Measurements from ENCODE around the gene CTTNBP2NL.

Gene CTTNBP2NL

DNA sequence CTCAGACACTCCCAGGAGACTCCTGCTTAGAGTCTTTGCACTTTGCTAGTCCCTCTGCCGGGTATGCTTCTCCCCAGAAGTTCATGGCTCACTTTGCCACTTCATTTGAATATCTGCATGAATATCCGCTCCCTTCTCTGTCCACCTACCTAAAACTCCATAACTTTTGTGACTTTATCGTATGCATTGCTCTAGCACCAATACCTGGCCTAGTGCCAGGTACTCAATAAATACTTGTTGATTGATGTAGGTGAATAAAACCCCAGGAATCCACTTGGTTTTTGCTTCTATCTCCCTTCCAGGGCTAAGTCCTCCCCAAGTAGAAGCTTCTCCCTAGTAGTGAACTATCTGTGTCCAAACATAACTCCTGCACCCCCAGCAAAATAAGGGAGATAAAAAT, 27.8 kb upstream of the CTTNBP2NL start:
- Histone ChIP-seq H3K27me3 (no peaks in the 10 kb centered on the region), H3K4me1 (0 out of 2 replicates have a peak, but pooled peaks cover under 1% of the 10 kb centered on the region), H3K9me3 (no peaks in the 10 kb centered on the region), H4K20me1 (no peaks in the 10 kb centered on the region), H3K4me3 (no peak overlapping the region), H3K9ac (no peak overlapping the region), H3K27ac (no peak overlapping the region), H3K4me2 (no peak overlapping the region), H3K36me3 (no peaks in the 10 kb centered on the region)
- TF ChIP-seq Cebpa-rat (IDR thresholded peaks at IDR 0.05): no peak

DNA sequence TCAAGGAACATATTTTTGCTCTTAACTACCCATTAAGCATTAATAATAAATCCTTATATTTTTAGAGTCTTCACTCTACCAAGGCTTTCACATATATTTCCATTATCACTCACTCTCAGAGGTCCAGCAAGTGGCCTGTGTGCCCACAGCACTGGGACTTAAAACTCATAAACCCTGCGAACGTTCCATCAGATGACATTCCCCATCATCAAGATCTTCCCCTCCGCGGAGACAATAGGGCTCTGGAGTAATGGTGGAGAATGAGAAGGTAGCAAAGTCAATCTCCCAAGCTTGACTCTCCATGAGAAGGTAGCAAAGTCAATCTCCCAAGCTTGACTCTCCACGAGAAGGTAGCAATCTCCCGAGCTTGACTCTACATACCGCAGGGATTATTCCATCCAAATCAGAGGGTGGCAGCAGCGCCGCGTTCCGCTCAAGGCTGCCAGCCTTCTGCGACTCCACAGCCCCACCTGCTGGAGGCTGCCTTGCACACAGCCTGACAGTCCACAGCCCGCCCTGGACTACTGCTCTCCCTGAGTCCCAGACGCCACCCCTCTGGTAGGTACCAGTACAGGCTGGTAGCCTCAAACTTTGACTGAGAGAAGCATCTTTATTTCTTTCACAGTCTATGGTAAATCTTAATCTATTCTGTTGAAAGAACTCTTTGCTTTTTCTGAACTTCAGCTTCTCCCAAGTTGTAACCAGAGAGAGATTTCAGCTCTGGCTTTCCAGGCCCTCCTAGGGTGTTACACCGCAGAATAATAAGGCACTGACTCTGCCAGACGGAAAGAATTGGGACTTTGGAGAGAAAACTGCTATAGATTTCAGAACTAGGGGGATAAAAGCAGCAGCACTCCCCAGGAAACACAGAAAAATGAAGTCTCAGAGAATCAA, 26.4 kb upstream of the CTTNBP2NL start:
- Histone ChIP-seq H3K27ac (no peak overlapping the region), H3K27me3 (no peaks in the 10 kb centered on the region), H3K4me1 (no peaks in the 10 kb centered on the region), H3K9me3 (no peaks in the 10 kb centered on the region), H3K9ac (no peak overlapping the region), H3K4me2 (no peak overlapping the region), H3K36me3 (no peaks in the 10 kb centered on the region), H4K20me1 (no peaks in the 10 kb centered on the region), H3K4me3 (no peak overlapping the region)
- TF ChIP-seq Cebpa-rat (IDR thresholded peaks at IDR 0.05): no peak

DNA sequence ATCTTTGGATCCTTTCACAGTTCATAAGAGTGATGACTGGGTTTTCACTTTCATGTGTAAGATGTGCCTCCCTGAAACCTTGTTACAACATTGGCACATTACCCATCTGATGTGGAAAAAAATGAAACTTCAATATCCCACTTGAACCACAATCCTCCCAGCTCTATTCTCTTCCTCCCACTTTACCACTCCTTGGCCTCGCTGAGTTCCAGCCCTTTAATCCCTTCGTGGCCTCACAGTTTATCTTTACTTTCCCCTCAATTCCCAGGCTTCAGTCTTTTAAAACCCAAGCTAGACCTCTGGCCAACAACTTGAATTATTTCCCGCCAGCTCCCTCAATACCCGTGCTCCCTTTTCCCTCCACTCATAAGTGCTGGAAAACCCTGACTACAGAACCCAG, 25.0 kb upstream of the CTTNBP2NL start:
- no peak for TF ChIP-seq Cebpa-rat (IDR thresholded peaks at IDR 0.05)
- H3K36me3 ChIP-seq: no peaks in the 10 kb centered on the region
- no peaks in the 10 kb centered on the region for H3K4me1 ChIP-seq
- no peaks in the 10 kb centered on the region for H3K9me3 ChIP-seq
- H3K4me2 ChIP-seq: no peak overlapping the region
- no peaks in the 10 kb centered on the region for H3K27me3 ChIP-seq
- no peaks in the 10 kb centered on the region for H4K20me1 ChIP-seq
- H3K9ac ChIP-seq: no peak overlapping the region
- H3K4me3 ChIP-seq: no peak overlapping the region
- H3K27ac ChIP-seq: no peak overlapping the region

DNA sequence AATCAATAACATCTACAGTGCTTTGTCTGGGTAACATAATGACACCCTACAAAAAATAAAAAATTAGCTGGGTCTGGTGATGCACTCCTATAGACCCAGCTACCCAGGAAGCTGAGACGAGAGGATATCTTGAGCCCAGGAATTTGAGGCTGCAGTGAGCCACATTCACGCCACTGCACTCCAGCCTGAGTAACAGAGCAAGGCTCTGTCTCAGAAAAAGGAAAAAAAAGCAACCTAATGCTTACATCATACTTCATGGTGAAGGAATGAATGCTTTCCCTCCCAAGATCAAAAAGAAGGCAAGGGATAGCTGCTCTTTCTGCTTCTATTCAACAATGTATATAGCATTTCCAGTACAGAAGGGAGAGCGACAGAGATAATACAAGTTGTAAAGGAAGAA, 24.2 kb upstream of the CTTNBP2NL start:
- H3K36me3 ChIP-seq: no peaks in the 10 kb centered on the region
- H3K4me1 ChIP-seq: no peaks in the 10 kb centered on the region
- no peak overlapping the region for H3K9ac ChIP-seq

DNA sequence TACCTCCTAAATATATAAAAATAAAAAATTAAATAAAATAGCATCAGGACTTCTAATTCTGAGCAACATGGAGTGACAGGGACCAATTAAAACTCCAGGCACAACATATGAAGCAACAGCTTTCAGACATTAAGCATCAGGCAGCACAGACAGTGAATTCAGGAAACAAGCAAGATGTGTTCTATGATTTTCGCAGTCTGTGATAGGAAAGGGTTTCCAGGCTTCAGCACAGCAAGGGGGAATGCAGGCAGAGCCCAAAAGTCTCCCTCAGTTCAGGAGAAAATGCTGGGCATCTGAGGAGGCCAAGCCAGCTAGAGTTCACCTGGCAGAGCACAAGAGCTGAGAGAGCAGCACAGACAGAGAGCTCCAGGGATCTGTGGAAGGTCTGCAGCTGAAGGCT, 22.2 kb upstream of the CTTNBP2NL start:
- no peaks in the 10 kb centered on the region for H3K9me3 ChIP-seq
- H3K27ac ChIP-seq: no peak overlapping the region
- no peaks in the 10 kb centered on the region for H3K4me1 ChIP-seq
- H3K27me3 ChIP-seq: no peaks in the 10 kb centered on the region
- H3K36me3 ChIP-seq: no peaks in the 10 kb centered on the region
- no peak for TF ChIP-seq Cebpa-rat (IDR thresholded peaks at IDR 0.05)
- H3K4me2 ChIP-seq: no peak overlapping the region
- H3K9ac ChIP-seq: no peak overlapping the region
- no peak overlapping the region for H3K4me3 ChIP-seq
- H4K20me1 ChIP-seq: no peaks in the 10 kb centered on the region

More for the DNA sequence above, 24.2 kb upstream of the CTTNBP2NL start:
- Histone ChIP-seq H3K27me3 (no peaks in the 10 kb centered on the region), H3K4me2 (no peak overlapping the region), H4K20me1 (no peaks in the 10 kb centered on the region), H3K27ac (no peak overlapping the region), H3K4me3 (no peak overlapping the region), H3K9me3 (no peaks in the 10 kb centered on the region)
- no peak for TF ChIP-seq Cebpa-rat (IDR thresholded peaks at IDR 0.05)

DNA sequence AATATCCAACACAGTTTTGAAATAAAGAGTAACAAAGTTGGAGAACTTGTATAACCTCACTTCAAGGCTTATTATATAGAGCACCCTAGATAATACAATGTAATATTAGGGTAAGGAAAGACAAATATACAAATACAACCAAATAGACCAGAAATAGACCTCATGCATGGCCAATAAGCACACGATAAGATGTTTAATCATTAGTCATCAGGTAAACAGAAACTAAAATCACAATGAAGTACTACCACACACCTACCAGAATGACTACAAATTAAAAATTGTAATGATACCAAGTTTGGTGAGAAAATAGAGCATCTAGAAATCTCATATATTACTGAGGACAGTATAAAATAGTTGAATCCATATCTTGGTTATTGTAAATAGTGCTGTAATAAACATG, 20.3 kb upstream of the CTTNBP2NL start:
- H3K4me2 ChIP-seq: no peak overlapping the region
- no peaks in the 10 kb centered on the region for H3K9me3 ChIP-seq
- no peak overlapping the region for H3K27ac ChIP-seq
- no peaks in the 10 kb centered on the region for H3K4me1 ChIP-seq
- no peak overlapping the region for H3K9ac ChIP-seq
- no peaks in the 10 kb centered on the region for H3K27me3 ChIP-seq
- no peak for TF ChIP-seq Cebpa-rat (IDR thresholded peaks at IDR 0.05)
- H3K4me3 ChIP-seq: no peak overlapping the region
- H4K20me1 ChIP-seq: no peaks in the 10 kb centered on the region
- H3K36me3 ChIP-seq: no peaks in the 10 kb centered on the region

DNA sequence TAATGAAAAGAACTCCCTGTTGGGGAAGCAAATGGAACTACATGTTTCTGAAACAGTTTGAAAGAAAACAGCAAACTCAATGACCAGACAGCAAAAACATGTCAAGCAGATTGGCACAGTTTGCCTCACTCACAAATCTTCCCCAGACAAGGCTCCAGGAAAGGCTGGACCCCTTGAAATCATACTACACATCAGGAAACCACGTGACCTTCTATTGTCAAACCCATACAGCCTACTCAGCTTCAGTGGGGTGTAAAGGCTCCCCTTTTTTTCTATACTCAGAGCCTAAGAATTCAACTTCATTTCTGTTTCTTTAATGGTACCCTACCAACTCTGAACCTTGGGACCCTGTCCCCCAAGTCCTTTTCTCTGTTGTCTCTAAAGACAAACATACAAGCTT, 15.7 kb upstream of the CTTNBP2NL start:
- H3K27ac ChIP-seq: no peak overlapping the region
- no peak overlapping the region for H3K4me3 ChIP-seq
- no peak for TF ChIP-seq Cebpa-rat (IDR thresholded peaks at IDR 0.05)
- H4K20me1 ChIP-seq: no peaks in the 10 kb centered on the region
- no peaks in the 10 kb centered on the region for H3K4me1 ChIP-seq
- no peaks in the 10 kb centered on the region for H3K36me3 ChIP-seq
- no peaks in the 10 kb centered on the region for H3K9me3 ChIP-seq
- no peak overlapping the region for H3K4me2 ChIP-seq
- no peaks in the 10 kb centered on the region for H3K27me3 ChIP-seq
- H3K9ac ChIP-seq: no peak overlapping the region

DNA sequence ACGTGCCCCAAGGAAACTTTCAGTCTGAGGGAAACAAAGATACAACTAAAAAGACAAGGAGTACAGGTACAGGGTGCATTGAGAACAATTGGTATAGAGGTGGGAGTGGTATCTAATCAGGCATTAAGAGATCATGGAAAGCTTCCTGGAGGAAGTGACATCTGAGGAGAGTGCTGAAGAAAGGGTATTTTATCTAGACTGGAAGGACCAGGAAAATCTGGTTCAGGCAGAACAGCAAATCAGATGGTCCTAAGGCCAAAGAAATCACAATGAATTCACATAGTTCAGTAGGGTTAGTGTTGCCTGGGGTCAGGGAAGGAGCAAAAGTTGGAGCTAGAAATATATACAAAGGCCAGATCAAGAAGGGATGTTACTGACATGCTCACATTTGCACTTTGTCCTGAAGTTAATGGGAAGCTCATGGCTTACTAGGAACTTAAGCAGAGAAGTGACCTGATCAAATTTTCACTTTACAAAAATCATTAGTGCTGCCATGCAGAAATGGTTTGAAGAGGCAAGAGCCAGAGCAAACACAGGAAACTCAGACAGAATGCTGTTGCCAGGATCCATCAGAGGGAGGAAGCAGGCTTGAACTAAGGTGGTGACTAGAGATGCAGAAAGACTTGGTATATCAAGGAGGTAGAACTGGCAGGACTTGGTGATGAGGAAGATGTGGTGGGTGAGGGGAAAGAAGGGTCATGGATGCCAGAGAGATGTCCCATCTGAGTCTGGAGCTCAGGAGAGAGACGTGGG, 14.5 kb upstream of the CTTNBP2NL start:
- no peaks in the 10 kb centered on the region for H3K9me3 ChIP-seq
- no peak overlapping the region for H3K9ac ChIP-seq
- H3K4me3 ChIP-seq: no peak overlapping the region
- H3K4me2 ChIP-seq: no peak overlapping the region
- H3K27me3 ChIP-seq: no peaks in the 10 kb centered on the region
- no peak overlapping the region for H3K27ac ChIP-seq
- H3K36me3 ChIP-seq: no peaks in the 10 kb centered on the region
- TF ChIP-seq Cebpa-rat (IDR thresholded peaks at IDR 0.05): no peak
- no peaks in the 10 kb centered on the region for H3K4me1 ChIP-seq
- H4K20me1 ChIP-seq: no peaks in the 10 kb centered on the region

DNA sequence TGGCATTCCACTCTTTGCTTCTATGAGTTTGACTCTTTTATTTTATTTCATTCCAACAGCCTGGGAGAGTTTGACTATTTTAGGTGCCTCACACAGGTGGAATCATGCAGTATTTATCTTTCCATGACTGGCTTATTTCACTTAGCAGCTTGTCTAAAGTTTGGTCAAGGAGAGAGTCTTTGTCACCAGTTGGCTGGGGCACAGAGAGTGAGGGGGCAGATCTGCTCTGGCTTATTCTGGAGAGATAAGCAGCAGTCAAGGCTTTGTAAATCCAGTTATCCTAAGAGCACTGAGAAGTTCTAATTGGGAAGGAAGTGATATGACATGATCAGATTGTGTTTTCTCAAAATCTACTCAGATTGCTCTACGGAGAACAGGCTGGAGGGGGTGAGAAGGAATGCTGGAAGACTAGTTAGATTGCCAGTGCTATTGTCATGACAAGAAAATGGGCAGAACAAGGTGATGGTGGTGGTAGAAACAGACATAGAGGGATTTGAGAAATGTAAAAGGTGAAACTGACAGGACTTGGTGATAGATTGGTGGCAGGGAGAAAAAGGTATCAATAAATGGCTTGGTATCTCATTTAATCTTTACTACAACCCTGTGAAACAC, 12.1 kb upstream of the CTTNBP2NL start:
- Histone ChIP-seq H3K4me1 (no peaks in the 10 kb centered on the region), H3K27ac (no peak overlapping the region), H4K20me1 (no peaks in the 10 kb centered on the region), H3K9ac (no peak overlapping the region), H3K4me3 (no peak overlapping the region), H3K36me3 (no peaks in the 10 kb centered on the region), H3K4me2 (no peak overlapping the region), H3K9me3 (no peaks in the 10 kb centered on the region), H3K27me3 (no peaks in the 10 kb centered on the region)
- TF ChIP-seq Cebpa-rat (IDR thresholded peaks at IDR 0.05): no peak

All from BLaER1 (cell line).